ENCODE measurements around the gene PLTP.
"Not testable (repeated sequence)": the region's sequence is repeated elsewhere in the genome, so short reads cannot be mapped to it uniquely, and the experiment has no call there.

The PLTP gene

GRCh38 chr20:45944965-45945677, 33.2 kb upstream of the PLTP start:
- no peak for DNase-seq (ENCODE audit: low spot score)

- no peak for DNase-seq (ENCODE audit: low spot score)
Measured at GRCh38 chr20:45944151-45944964, 32.4 kb upstream of the PLTP start.

GRCh38 chr20:45943613-45944012, 31.7 kb upstream of the PLTP start:
- no peak for DNase-seq (ENCODE audit: low spot score)

- DNase-seq (ENCODE audit: low spot score), result no peak
Measured at GRCh38 chr20:45940469-45940868, 28.5 kb upstream of the PLTP start.

GRCh38 chr20:45940053-45940452, 28.1 kb upstream of the PLTP start:
- no peak for DNase-seq (ENCODE audit: low spot score)

GRCh38 chr20:45938727-45939438, 26.9 kb upstream of the PLTP start:
- no peak for DNase-seq (ENCODE audit: low spot score)

- DNase-seq (ENCODE audit: low spot score), result no peak
Measured at GRCh38 chr20:45937765-45938164, 25.8 kb upstream of the PLTP start.

- DNase-seq (ENCODE audit: low spot score), result peak; percentile 23
Measured at GRCh38 chr20:45935416-45936046, 23.6 kb upstream of the PLTP start.

GRCh38 chr20:45934586-45935415, 22.8 kb upstream of the PLTP start, which contains the start of gene PCIF1:
PCIF1 (plus strand) TSS chr20:45934683; CDS start chr20:45939000, 4,317 bp downstream.
- DNase-seq (ENCODE audit: low spot score), result peak; percentile 99

GRCh38 chr20:45934046-45934585, 22.2 kb upstream of the PLTP start:
- peak; percentile 61 for DNase-seq (ENCODE audit: low spot score)

- peak; percentile 79 for DNase-seq (ENCODE audit: low spot score)
Measured at GRCh38 chr20:45933266-45934045, 21.5 kb upstream of the PLTP start.

- DNase-seq (ENCODE audit: low spot score), result not testable (repeated sequence)
Measured at GRCh38 chr20:45931680-45932079, 19.7 kb upstream of the PLTP start.

GRCh38 chr20:45927071-45927878, 15.3 kb upstream of the PLTP start:
- no peak for DNase-seq (ENCODE audit: low spot score)

GRCh38 chr20:45926731-45927070, 14.7 kb upstream of the PLTP start:
- no peak for DNase-seq (ENCODE audit: low spot score)

- no peak for DNase-seq (ENCODE audit: low spot score)
Measured at GRCh38 chr20:45925821-45926506, 14.0 kb upstream of the PLTP start.

- peak; percentile 49 for DNase-seq (ENCODE audit: low spot score)
Measured at GRCh38 chr20:45924391-45925261, 12.7 kb upstream of the PLTP start.

GRCh38 chr20:45921337-45922189, 9.6 kb upstream of the PLTP start:
- no peak for DNase-seq (ENCODE audit: low spot score)
